ENCODE results near the gene FBN1. TPM values are rescaled to one million over a fixed set of nuclear protein-coding genes. Genes with fewer than 3 reads are reported as not detected.

The FBN1 gene
- total RNA-seq, 1 donor from 2014 or later, result 39.4 TPM

DNA sequence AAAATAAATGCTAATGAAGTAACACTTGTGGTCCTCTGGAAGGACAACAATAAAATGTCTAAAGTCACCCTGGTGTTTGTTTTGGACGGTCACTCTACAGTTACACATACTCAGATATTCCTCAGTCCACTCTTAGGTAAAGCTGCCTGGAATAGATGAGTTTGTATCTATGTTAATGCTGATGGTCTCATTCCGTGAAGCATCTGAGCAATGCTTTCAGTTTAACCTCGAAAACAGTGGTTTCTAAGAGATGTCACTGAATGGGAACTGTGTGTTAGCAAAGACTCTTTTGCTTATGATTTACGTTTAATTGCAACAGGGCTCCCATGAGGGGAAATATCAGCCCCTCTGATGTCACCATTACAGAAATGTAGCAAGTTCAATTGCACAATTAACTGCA is 49.1 kb downstream of the FBN1 start:
- intact Hi-C loops (cut with DNase I), result no loop called here
- no peak for ATAC-seq (ENCODE audit: poor library complexity)
- DNase-seq, result no peak

DNA sequence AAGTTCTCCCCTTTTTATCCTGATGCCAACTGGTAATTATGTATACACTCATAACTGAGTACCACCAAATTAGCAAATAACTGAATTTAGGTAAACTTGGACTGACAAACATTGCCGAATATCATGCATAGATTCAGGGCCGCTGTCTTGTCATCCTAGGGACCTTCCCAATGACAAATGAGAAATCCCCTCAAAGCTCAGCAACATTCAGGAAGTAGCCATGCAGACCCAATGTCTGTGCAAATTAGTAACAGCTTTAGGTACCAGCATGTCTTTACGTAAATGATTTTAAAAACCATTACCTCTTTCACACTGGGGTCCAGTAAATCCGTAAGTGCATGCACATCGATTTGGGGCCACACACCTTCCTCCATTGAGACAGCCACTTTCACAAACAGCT is 49.5 kb downstream of the FBN1 start:
- DNase-seq, result no peak
- intact Hi-C loops (cut with DNase I), result no loop called here
- ATAC-seq (ENCODE audit: poor library complexity), result no peak

DNA sequence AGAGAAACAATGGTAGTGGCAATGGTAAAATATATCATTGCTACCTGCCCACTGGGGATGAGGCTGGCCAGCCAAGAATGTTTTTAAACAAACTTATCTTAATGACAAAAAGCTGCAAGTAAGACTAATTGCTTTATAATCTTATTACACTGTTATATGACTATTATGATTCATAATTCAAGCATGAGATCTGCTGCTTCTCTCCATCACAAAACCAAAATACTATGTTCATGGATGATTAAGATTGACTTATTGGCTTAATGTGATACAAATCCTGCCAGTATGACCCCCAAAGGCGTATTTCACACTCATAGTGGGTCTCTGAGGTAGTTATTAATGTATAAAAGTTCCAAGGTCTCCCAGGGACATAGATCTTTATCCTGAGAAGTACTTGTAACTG is 52.6 kb downstream of the FBN1 start:
- intact Hi-C loops (cut with DNase I), result no loop called here
- ATAC-seq (ENCODE audit: poor library complexity) (no peak), DNase-seq (no peak)

DNA sequence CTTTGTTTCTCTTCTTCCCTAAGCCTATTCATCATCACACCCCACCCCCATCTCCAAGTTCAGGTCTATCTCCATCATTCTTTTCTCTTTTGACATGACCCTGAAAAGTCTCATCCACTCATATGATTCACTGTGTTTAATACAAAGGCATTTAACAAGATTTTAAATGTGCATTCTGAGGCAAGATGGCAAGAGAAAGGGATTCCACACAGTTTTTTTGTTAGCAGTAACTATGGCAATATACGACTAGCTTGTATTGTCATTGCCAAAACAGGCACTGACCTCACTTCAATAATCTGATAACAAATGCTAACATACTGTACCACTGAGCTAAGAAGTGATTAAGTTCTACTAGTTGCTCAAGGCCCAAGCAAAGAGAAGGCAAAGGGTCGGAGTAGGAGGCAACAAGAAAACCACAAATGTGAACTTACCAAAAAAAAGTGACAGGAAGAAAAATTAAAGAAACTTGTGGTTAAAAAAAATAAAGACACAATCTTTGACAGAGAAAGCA is 53.2 kb downstream of the FBN1 start:
- ATAC-seq (ENCODE audit: poor library complexity), result no peak
- intact Hi-C loops (cut with DNase I), result no loop called here
- DNase-seq, result no peak

DNA sequence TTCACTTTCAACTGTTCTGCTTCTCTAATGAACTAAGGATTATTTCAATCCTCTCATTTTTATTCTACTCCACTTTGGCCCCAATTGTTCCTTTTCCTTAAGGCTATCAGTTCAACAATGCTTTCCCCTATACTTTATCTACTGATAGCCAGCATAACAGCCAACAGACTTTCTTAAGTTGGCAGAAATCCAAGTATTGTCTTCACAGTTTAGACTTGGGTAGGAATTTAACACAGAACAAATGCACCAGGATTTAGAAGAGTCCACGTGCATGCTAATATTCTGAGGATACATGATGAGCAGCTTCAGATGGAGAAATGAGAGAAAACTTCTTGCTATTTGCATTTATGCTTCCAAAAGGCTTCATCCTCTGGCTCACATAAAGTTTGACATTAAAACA is 54.8 kb downstream of the FBN1 start:
- ATAC-seq (ENCODE audit: poor library complexity), result peak; percentile 46
- intact Hi-C loops (cut with DNase I), result no loop called here
- DNase-seq, result no peak

DNA sequence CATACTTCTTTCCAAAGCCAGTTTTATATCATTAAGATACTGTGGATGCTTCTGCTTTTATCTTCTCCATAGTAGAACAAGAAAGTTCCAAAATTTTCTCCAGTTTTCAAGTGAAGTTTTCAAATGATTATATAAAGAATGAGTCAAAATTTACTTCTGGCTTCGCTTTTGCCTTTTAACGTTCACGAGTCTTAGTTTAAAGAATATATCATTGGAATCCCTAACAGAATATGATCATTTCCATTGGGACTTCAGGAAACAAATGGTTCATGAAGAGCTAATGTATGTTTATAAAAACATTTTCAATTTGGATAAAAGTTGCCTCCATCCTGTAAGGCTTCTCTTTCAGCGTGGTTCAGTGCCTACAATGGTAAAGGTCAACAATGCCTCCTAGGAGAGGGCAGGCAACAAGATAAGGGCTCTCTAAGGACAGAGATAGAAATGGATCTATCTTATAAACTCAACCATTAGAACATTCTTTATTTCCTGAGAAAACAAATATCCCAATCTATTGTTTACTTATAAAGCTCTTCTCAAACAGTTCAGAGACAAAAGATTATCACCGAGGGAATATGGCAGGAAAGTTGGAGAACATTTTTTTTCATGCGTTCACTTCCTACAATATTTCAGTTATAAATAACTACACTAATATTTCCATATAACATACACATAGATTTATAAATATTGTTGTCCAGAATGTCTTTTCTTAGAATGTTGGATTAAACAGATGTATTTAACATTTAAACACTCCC is 60.5 kb downstream of the FBN1 start:
- intact Hi-C loops (cut with DNase I), result no loop called here
- no peak for ATAC-seq (ENCODE audit: poor library complexity)
- DNase-seq, result no peak

DNA sequence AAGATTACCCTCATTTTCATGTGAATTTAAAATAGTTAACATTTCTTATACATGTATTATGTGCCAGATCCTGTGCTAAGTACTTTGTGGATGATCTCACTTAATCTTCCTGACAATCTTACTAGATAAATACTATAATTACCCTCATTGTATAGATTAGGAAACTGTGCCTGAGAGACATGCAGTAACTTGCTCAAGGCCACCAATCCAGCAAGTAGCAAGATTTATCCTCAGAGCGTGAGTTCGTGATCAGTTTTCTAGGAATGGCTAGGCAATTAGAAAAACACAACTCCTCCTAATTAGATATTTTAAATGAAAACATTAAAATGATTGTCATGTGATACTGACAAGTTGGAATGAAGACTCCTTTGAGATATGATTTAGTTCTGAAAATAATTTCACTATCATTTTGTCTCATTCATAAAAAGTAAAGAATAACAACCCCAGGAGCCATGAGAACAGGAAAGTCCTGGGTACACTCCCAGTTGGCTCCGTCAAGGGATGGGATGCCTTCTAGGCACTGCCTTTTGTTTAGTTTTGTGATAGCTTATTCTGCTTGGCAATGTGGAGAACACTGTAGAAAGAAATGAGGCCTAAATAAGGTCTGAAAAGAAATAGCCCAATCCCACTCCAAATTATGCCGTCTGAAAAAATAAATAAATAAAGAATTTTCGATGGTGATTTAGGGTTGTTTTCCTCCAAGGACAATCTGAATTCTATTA is 61.3 kb downstream of the FBN1 start:
- intact Hi-C loops (cut with DNase I), result no loop called here
- no peak for ATAC-seq (ENCODE audit: poor library complexity)

DNA sequence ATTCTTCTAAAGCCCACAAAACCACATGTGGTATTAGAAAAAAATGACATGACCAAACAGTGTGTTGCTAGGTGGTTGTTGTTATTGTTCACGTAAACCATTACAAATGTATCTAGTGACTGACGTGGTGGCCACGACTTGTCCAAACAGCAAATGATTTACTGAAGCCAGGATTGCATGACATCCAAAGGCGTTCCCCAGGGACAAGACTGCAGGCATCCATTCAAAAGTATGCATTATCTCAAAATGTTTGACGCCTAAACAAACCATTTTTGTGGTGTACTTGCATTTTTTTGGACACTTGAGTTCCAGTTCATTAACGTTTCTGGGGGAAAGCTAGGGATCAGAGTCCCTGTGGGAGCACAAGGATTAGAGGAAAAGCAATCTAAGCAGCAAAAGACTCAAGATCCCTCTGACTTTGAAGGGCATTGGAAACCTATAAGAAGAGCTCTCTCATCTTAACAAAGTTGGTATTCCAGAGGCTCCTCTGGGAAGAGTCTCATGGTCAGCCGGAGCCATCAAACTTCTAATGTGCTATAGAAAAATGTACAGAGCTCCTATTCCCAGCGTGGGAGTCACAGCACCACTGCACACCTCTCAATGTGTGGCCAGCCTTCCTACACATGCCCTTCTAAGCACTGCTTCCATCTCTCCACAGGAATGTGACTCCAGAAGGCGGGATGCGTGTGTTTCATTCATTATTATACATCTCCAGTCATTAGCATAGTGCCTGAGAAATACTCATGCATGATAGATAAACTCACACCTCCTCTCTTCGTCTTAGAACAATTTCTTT is 62.9 kb downstream of the FBN1 start:
- peak; percentile 34 for ATAC-seq (ENCODE audit: poor library complexity)
- no peak for DNase-seq
- intact Hi-C loops (cut with DNase I), result no loop called here

More for the DNA sequence above, 61.3 kb downstream of the FBN1 start:
- no peak for DNase-seq

DNA sequence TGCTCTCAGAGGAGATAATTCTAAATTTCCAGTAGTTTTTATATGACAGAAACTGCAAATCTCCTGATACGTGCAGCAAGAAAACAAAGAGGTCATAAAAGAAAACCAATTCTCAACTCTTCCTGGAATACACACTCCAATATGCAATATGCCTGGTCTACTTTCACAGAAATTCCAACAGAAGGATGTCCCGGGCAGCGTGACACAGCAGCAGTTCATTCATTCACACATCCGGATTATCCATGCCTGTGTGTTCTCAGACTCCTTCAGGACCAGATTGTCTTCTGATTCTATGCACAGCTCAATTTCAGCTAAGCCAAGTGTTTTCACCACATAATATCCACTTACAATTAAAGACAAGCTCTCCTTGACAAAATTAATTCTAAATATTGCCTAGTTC is 64.3 kb downstream of the FBN1 start:
- intact Hi-C loops (cut with DNase I), result no loop called here
- DNase-seq (no peak), ATAC-seq (ENCODE audit: poor library complexity) (no peak)

DNA sequence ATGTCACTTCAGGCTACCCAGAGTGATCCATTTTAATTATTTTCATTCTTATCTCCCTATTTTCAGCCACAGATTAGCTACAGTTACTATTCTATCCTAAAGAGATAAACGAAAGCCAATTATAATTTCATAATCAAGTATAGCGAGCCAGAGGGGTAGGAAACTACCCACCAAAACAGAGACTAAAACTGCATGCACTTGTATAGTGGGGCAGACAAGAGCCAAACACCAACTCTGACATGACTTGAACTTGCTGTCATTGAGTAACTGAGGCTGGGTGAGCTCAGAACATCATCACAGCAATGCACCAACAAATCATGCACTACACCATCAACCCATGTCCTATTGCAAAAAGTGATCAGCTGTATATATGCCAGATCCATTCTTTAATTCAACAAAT is 64.8 kb downstream of the FBN1 start:
- ATAC-seq (ENCODE audit: poor library complexity), result peak; percentile 56
- intact Hi-C loops (cut with DNase I), result no loop called here
- DNase-seq, result no peak

DNA sequence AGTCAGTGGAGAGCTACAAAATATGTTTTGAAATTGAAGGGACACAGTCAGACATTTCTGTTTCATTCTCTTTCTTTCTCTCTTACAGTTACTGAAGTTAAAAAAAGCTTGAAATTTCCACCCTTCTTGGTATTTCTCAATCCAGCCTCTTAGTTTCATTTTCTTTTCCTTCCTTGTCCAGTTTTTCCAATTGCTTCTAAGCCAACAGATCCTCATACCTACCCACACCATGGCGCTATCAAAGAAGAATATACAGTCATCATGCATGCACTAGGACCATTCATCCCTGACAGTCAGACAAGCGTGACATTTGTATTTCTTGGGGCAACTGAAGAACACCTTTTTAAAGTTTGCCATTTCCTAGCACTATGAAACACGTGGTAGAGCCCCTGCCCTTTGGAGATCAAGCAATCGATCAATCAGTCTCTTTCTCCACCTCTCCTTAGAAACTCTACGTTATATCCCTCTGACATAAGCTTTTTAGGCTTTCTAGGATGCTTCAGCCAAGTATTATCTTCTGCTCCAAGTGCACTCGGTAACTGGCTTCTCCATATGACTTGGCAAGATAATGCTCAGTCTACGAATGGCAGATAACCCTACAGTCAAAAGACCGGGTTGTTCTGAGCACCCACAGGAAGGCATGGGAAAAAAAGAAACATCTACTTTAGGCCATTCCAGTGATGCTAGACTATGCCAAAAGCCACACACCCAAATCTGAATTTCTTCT is 65.4 kb downstream of the FBN1 start:
- ATAC-seq (ENCODE audit: poor library complexity), result peak; percentile 18
- intact Hi-C loops (cut with DNase I), result no loop called here
- no peak for DNase-seq

DNA sequence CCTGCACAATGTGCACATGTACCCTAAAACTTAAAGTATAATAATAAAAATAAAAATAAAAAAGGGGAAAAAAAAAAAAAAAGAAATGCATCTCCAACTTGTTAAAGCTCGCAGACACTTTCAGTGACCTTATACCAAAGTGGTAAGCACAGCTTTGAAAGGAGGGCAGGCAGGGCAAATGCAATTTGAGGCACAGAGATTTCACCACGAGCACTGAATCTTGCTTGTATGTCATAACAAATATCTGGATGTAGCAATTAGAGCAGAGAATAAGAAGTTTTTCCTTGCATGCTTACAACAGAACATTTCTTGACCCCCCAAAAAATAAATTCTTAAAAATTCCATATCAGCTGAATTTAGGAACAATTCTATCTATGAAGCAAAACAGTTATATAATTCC is 66.5 kb downstream of the FBN1 start:
- intact Hi-C loops (cut with DNase I), result no loop called here
- no peak for DNase-seq

DNA sequence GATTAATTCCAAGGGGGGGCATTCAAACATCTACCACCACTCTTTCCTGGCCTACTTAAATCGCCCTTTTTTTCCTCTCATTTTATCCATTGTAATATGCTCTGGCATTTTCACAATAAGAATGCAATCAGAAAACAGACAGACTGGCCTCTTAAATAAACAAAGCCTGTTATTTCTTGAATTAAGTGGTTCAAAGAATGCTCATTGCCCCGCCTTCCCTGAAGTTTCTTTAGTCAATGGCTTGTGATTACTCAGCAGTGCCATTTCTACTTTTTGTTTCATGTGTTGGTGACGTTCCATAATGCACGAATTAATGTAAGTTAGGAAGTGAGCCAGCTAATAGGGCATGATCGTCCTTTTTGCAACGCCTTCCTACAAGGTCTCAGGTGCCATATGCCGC is 68.0 kb downstream of the FBN1 start:
- ATAC-seq (ENCODE audit: poor library complexity), result no peak
- intact Hi-C loops (cut with DNase I), result no loop called here
- no peak for DNase-seq

More for the DNA sequence above, 66.5 kb downstream of the FBN1 start:
- ATAC-seq (ENCODE audit: poor library complexity), result no peak

DNA sequence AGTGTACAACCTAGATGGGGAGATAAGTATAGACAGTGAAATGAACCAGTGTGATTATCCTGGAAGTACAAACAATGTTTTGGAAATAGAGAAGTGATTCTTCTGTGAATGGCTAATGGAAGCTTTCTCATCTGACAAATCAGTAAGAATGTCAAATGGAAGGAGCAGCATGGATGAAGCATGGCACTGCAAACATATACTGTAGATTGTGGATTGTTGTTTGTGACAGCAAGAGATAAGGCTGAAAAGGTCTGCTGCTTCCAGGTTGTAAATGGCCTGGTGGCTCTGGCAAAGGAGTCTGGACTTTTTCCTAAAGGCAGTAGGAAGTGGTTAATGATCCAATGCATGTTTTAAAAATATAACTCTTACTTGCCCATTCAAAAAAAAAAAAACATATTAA is 71.3 kb downstream of the FBN1 start:
- no peak for DNase-seq
- no peak for ATAC-seq (ENCODE audit: poor library complexity)
- intact Hi-C loops (cut with DNase I), result no loop called here

DNA sequence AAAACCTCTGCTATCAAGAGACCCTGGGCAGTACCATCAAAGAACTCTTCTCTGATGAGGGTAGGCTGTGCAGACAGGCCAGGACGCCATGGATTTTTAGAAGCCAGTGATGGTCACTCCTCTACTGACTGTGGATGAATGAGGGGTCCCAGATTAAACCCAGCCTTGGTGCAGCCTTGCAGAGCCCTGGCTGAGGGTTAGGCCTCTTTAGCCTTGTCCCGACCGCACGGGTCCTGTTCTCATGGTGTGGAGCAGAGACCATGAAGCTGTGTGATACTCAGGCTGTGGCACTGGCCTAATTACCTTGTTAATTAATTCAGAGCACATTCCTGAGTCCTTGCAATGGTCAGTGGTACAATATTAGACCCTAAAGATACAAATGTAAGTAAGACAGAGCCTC is 71.7 kb downstream of the FBN1 start:
- ATAC-seq (ENCODE audit: poor library complexity), result no peak
- intact Hi-C loops (cut with DNase I), result no loop called here

DNA sequence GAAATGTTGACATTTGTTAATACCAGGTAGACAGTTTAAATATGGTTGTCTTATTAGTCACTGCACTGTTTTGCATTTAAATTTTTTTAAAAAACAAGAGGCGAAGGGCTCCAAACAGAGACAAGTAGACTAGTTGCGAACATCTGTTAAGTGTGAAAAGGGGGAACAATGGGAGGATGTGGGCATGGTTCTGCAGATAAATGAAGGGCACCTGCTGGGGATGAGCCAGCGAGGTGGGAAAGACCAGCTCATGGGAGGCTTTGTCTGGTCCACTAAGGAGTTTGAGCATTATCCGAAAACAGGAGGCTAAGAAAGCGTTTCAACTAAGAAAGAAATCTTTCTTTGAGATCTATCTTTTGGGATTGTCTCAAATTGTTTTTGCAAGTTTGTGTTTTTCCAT is 72.7 kb downstream of the FBN1 start:
- ATAC-seq (ENCODE audit: poor library complexity) (no peak), DNase-seq (no peak)
- intact Hi-C loops (cut with DNase I), result no loop called here

More for the DNA sequence above, 71.7 kb downstream of the FBN1 start:
- no peak for DNase-seq

DNA sequence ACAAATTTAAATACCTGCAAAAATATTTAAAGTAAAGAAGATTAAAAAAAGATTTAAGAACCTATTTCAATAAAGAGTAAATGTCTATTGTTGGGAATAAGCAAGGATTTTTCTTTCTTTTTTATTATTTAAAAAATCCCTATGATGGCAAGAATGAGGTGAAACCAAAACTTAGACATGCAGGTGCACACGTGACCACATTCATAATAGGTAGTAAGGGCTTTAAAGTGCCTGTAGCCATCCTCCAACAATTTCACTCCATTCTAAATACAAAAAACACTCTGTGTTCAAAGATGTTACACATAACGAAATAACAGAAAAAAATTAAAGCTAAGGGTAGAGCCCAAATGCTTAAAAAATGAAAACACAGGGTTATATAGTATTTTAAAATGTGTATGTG is 74.0 kb downstream of the FBN1 start:
- intact Hi-C loops (cut with DNase I), result no loop called here
- DNase-seq (no peak), ATAC-seq (ENCODE audit: poor library complexity) (no peak)

DNA sequence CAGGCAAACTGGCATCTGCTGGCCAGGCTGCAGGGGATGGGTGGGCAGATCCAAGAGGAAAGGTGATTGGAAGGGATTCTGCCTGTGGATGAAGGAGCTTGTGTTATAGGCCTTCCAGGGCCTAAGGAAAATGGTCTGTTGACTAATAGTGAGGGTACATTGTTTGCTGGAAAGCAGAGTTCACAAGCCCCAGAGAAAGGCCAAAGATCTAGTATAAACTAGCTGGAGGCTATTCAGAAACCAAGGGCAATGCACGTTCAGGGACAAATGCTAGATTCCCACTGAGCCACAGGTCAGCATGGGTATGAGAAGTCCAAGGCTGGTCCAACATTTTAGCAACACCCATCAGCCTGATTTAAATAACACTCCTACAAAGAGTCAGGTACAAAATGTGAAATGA is 74.7 kb downstream of the FBN1 start:
- ATAC-seq (ENCODE audit: poor library complexity) (peak; percentile 84), DNase-seq (no peak)
- intact Hi-C loops (cut with DNase I), result no loop called here

All from Right ventricle myocardium superior (tissue), 1 donor.